ENCODE data around the gene OSBPL2. TPM values are rescaled to one million over a fixed set of nuclear protein-coding genes. Genes with fewer than 3 reads are reported as not detected.

OSBPL2 gene
- total RNA-seq, 1 experiment from 2014 or later: 26.3 TPM

DNA sequence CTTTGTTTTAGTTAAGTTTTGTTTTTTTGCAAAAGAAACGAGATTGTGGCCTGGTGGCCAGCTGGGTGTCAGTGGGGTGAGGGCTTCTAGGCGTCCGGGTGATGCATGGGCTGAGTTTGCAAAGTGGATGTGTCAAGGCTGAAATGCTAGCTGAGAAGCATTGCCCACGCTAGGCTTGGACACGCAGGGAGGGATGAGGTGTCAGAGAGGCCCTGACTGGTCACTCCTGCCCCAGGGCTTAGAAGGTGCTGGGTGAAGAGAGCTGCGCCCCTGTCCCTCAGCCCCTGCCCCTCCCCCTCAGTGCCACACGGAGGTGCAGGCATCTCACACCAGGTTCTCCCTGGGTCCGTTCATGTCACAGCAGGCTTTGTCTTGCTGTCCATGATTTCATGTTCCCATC lies 8.1 kb downstream of the OSBPL2 start:
- DNase-seq (ENCODE audit: low spot score): no peak
- POLR2A ChIA-PET (ENCODE audit: low non-redundant PET): no interaction called here
- Histone ChIP-seq H3K27ac (ENCODE audit: low read depth, low read length, poor library complexity, severe bottlenecking) (no peak overlapping the region), H3K4me3 (ENCODE audit: low read depth, low read length, poor library complexity, severe bottlenecking) (no peak overlapping the region), H3K36me3 (ENCODE audit: insufficient read depth, low read length, poor library complexity, severe bottlenecking) (no peaks in the 10 kb centered on the region), H3K27me3 (replicated peaks; ENCODE audit: insufficient read depth, low read depth, low read length, poor library complexity) (no peaks in the 10 kb centered on the region), H3K4me1 (ENCODE audit: insufficient read depth, low read length, poor library complexity, severe bottlenecking) (no peaks in the 10 kb centered on the region), H3K9me3 (ENCODE audit: low read depth, low read length, poor library complexity, severe bottlenecking) (no peaks in the 10 kb centered on the region)
- intact Hi-C loops (cut with micrococcal nuclease; ENCODE audit: unreplicated experiment): no loop called here
- BruUV-seq (replicated peaks): no TSS peak
- TF ChIP-seq, protein P1, sequence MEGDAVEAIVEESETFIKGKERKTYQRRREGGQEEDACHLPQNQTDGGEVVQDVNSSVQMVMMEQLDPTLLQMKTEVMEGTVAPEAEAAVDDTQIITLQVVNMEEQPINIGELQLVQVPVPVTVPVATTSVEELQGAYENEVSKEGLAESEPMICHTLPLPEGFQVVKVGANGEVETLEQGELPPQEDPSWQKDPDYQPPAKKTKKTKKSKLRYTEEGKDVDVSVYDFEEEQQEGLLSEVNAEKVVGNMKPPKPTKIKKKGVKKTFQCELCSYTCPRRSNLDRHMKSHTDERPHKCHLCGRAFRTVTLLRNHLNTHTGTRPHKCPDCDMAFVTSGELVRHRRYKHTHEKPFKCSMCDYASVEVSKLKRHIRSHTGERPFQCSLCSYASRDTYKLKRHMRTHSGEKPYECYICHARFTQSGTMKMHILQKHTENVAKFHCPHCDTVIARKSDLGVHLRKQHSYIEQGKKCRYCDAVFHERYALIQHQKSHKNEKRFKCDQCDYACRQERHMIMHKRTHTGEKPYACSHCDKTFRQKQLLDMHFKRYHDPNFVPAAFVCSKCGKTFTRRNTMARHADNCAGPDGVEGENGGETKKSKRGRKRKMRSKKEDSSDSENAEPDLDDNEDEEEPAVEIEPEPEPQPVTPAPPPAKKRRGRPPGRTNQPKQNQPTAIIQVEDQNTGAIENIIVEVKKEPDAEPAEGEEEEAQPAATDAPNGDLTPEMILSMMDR (conservative IDR thresholded peaks at IDR 0.05; ENCODE audit: low read depth, low read length): no peak
- no peak for TF ChIP-seq EZH2 (IDR thresholded peaks at IDR 0.05; ENCODE audit: borderline replicate concordance, low read depth, low read length, poor library complexity, severe bottlenecking)
- CTCF ChIA-PET: no interaction called here

DNA sequence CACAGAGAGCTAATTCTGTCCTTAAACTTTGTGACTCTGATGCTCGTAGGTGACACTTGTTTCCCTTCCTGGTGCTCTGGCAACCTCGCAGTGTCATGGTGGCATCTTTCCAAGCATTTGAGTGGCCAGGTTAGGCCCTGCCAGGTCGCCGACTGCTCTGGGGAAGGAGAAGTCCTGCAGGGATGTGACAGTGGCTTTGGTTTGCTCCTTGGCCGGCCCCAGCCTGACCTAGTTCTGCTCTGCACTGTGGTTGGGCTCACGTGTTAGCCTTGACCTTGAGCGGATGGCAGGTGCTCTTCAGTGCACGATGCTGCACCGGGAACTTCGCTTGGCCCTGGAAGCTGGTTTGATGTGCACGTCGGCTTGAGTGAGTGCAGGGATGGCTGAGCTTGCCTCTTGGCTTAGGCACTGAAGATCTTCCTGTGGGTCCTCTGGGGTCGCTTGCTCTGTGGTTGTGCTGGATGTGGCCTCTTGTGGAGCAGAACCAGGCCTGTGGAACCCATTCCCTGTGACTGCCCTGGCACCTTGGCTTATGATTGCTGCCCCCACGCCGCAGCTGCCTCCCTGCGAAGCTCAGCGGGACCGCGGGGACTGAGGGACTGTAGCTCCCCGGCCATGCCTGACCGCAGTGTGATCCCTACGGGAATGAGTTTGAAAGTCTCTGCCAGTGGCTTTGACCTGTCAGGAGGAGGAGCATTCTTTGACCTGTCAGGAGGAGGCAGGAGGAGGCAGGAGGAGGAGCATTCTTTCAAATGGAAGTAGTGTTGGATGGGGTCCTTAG lies 8.7 kb downstream of the OSBPL2 start:
- CTCF ChIA-PET: no interaction called here
- no TSS peak for BruUV-seq (replicated peaks)
- no peak overlapping the region for H3K27ac ChIP-seq (ENCODE audit: low read depth, low read length, poor library complexity, severe bottlenecking)
- no peaks in the 10 kb centered on the region for H3K4me1 ChIP-seq (ENCODE audit: insufficient read depth, low read length, poor library complexity, severe bottlenecking)
- H3K4me3 ChIP-seq (ENCODE audit: low read depth, low read length, poor library complexity, severe bottlenecking): no peak overlapping the region
- DNase-seq (ENCODE audit: low spot score): no peak
- H3K9me3 ChIP-seq (ENCODE audit: low read depth, low read length, poor library complexity, severe bottlenecking): no peaks in the 10 kb centered on the region
- intact Hi-C loops (cut with micrococcal nuclease; ENCODE audit: unreplicated experiment): no loop called here
- TF ChIP-seq, protein P1 (conservative IDR thresholded peaks at IDR 0.05; ENCODE audit: low read depth, low read length): no peak
- no peak for TF ChIP-seq EZH2 (IDR thresholded peaks at IDR 0.05; ENCODE audit: borderline replicate concordance, low read depth, low read length, poor library complexity, severe bottlenecking)
- POLR2A ChIA-PET (ENCODE audit: low non-redundant PET): no interaction called here
- no peaks in the 10 kb centered on the region for H3K27me3 ChIP-seq (replicated peaks; ENCODE audit: insufficient read depth, low read depth, low read length, poor library complexity)
- no peaks in the 10 kb centered on the region for H3K36me3 ChIP-seq (ENCODE audit: insufficient read depth, low read length, poor library complexity, severe bottlenecking)

DNA sequence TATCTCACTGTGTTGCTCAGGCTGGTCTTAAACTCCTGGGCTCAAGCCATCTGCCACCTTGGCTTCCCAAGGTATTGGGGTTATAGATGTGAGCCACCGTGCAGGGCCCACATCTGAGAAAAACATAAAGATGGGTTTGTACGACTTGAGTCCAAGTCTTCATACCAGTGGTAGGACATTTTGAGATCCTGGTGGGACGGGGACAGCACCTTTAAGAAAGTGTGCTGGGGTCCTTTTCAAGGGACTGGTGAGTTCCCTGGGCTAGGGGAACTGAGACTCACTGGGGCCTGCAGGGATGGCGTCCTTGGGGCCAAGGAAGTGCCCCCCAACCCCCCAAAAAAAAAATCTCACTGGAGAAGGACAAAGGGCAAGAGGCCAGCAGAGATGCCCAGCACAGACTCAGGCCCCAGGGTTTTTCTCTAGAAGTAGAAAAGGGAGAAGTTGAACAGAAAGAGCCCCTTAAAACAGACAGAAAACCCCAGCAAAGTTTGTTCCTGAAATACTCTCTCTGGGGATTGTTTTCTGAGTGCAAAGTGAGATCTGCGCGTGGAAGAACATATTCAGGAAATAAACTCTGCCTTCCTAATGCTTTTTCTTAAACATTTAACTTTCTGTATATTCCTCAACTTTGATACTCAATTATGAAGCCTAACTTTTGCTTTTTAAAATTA lies 10.7 kb downstream of the OSBPL2 start:
- Histone ChIP-seq H3K36me3 (ENCODE audit: insufficient read depth, low read length, poor library complexity, severe bottlenecking) (no peaks in the 10 kb centered on the region), H3K27ac (ENCODE audit: low read depth, low read length, poor library complexity, severe bottlenecking) (no peak overlapping the region), H3K9me3 (ENCODE audit: low read depth, low read length, poor library complexity, severe bottlenecking) (no peaks in the 10 kb centered on the region), H3K4me3 (ENCODE audit: low read depth, low read length, poor library complexity, severe bottlenecking) (no peak overlapping the region), H3K27me3 (replicated peaks; ENCODE audit: insufficient read depth, low read depth, low read length, poor library complexity) (no peaks in the 10 kb centered on the region), H3K4me1 (ENCODE audit: insufficient read depth, low read length, poor library complexity, severe bottlenecking) (no peaks in the 10 kb centered on the region)
- CTCF ChIA-PET: no interaction called here
- no peak for DNase-seq (ENCODE audit: low spot score)
- POLR2A ChIA-PET (ENCODE audit: low non-redundant PET): no interaction called here
- no TSS peak for BruUV-seq (replicated peaks)
- intact Hi-C loops (cut with micrococcal nuclease; ENCODE audit: unreplicated experiment): no loop called here
- TF ChIP-seq EZH2 (IDR thresholded peaks at IDR 0.05; ENCODE audit: borderline replicate concordance, low read depth, low read length, poor library complexity, severe bottlenecking): no peak
- TF ChIP-seq, protein P1 (conservative IDR thresholded peaks at IDR 0.05; ENCODE audit: low read depth, low read length): no peak
